Skin epidermis (tissue), 12 donors: Measurements from ENCODE around the gene FBRSL1.

Experiments
- H3K27ac ChIP-seq, 21 experiments: fragments of 200-600 bp; sonication (generic) in 11 of 21; one replicate each; pipeline ENCODE4 v1.5.0; 2020; ENCODE audit warnings: mild to moderate bottlenecking in 3 of 21, inconsistent platforms in 2 of 21, moderate library complexity in 2 of 21
- H3K4me3 ChIP-seq, 7 experiments: fragments of 200-600 bp; sonication (generic) in 2 of 7; one replicate each; pipeline ENCODE4 v1.5.0; 2020; ENCODE audit warnings: inconsistent platforms in 2 of 7, mild to moderate bottlenecking in 2 of 7, moderate library complexity in 1 of 7

Gene FBRSL1

GRCh38 chr12:132517013-132517739, 27.2 kb downstream of the FBRSL1 start:
- no peak overlapping the region for H3K27ac ChIP-seq
- H3K4me3 ChIP-seq: no peak overlapping the region

- no peak overlapping the region for H3K27ac ChIP-seq
- no peak overlapping the region for H3K4me3 ChIP-seq
These were observed 27.8 kb downstream of the FBRSL1 start for GRCh38 chr12:132517740-132518100.

GRCh38 chr12:132518354-132518992, 28.5 kb downstream of the FBRSL1 start:
- H3K27ac ChIP-seq: no peak overlapping the region

GRCh38 chr12:132520421-132521199, 30.7 kb downstream of the FBRSL1 start:
- H3K27ac ChIP-seq: no peak overlapping the region
- H3K4me3 ChIP-seq: no peak overlapping the region

More at GRCh38 chr12:132518354-132518992, 28.5 kb downstream of the FBRSL1 start:
- no peak overlapping the region for H3K4me3 ChIP-seq

- Histone ChIP-seq H3K4me3 (no peak overlapping the region), H3K27ac (no peak overlapping the region)
These were observed 31.2 kb downstream of the FBRSL1 start for GRCh38 chr12:132521200-132521580.

- no peak overlapping the region for H3K4me3 ChIP-seq
- H3K27ac ChIP-seq: no peak overlapping the region
These were observed 31.9 kb downstream of the FBRSL1 start for GRCh38 chr12:132521712-132522292.

GRCh38 chr12:132522592-132523380, 32.8 kb downstream of the FBRSL1 start:
- Histone ChIP-seq H3K4me3 (no peak overlapping the region), H3K27ac (no peak overlapping the region)

- H3K27ac ChIP-seq: no peak overlapping the region
These were observed 33.8 kb downstream of the FBRSL1 start for GRCh38 chr12:132523576-132524331.

GRCh38 chr12:132524405-132524804, 34.5 kb downstream of the FBRSL1 start:
- Histone ChIP-seq H3K4me3 (no peak overlapping the region), H3K27ac (no peak overlapping the region)

More at GRCh38 chr12:132523576-132524331, 33.8 kb downstream of the FBRSL1 start:
- no peak overlapping the region for H3K4me3 ChIP-seq

GRCh38 chr12:132525011-132525832, 35.3 kb downstream of the FBRSL1 start:
- no peak overlapping the region for H3K27ac ChIP-seq

GRCh38 chr12:132525833-132526455, 36.0 kb downstream of the FBRSL1 start:
- H3K4me3 ChIP-seq: no peak overlapping the region
- H3K27ac ChIP-seq: no peak overlapping the region

More at GRCh38 chr12:132525011-132525832, 35.3 kb downstream of the FBRSL1 start:
- H3K4me3 ChIP-seq: no peak overlapping the region

- H3K4me3 ChIP-seq: no peak overlapping the region
- H3K27ac ChIP-seq: no peak overlapping the region
These were observed 37.4 kb downstream of the FBRSL1 start for GRCh38 chr12:132527186-132527882.

- Histone ChIP-seq H3K4me3 (no peak overlapping the region), H3K27ac (no peak overlapping the region)
These were observed 37.9 kb downstream of the FBRSL1 start for GRCh38 chr12:132527883-132528264.

GRCh38 chr12:132528564-132529106, 38.7 kb downstream of the FBRSL1 start:
- Histone ChIP-seq H3K27ac (no peak overlapping the region), H3K4me3 (no peak overlapping the region)

GRCh38 chr12:132529156-132529839, 39.3 kb downstream of the FBRSL1 start:
- Histone ChIP-seq H3K27ac (no peak overlapping the region), H3K4me3 (no peak overlapping the region)

- no peak overlapping the region for H3K4me3 ChIP-seq
- H3K27ac ChIP-seq: no peak overlapping the region
These were observed 40.0 kb downstream of the FBRSL1 start for GRCh38 chr12:132529906-132530305.
